Left forelimb (tissue), 1 donor: ENCODE results near the gene ASXL3.

Experiments used
- DNase-seq: peaks from one replicate; pipeline ENCODE4 v3.0.0-alpha.2; 2018; ENCODE audit warnings: low spot score

The ASXL3 gene

DNA sequence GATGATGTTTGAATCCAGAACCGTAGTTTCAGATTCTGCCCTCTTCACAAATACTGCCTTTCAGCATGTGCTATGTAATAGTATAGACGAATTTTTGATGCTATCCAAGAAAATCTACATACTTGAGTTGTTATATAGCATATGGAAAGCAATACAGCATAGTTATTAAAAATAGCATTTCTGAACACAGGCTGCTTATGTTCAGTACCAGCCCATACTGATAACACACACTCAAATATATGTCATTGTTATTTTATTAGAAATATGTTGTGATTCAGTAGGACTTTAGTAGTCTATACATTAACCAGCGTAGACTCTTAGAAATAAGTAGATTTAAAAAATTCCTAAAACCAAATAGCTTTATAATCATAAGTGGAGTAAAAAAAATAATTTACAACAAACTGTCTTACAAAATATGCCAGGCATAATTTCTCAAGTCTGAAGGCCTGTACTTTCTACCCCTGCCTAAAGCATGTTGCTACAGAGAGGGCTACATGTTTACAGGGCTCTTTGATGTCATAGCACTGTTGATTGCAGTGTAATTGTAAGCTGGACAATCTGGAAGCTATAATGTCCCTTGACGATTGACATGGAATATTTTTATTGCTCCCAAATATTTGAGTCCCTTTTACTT is 86.3 kb downstream of the ASXL3 start:
- DNase-seq = no peak

GRCh38 chr18:33665187-33665586 is 87.2 kb downstream of the ASXL3 start:
- no peak for DNase-seq

DNA sequence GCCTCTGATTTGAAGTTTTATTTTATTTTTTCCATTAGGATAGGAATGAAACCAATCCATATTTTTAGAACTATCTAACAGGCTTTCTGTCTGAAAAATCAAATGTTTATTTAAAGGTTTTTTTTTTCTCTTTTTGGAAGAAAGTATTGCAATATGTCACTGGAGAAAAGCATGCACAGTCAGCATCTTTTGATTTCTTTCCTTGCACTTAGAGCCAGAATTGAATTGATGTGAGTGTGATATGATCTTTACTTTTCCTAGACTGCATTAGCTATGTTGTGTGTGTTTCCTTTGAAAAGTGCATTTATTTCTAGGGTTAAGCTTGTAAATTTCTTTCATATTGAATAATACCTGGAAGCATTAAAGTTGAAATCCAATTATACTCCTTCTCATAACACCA is 87.6 kb downstream of the ASXL3 start:
- no peak for DNase-seq

DNA sequence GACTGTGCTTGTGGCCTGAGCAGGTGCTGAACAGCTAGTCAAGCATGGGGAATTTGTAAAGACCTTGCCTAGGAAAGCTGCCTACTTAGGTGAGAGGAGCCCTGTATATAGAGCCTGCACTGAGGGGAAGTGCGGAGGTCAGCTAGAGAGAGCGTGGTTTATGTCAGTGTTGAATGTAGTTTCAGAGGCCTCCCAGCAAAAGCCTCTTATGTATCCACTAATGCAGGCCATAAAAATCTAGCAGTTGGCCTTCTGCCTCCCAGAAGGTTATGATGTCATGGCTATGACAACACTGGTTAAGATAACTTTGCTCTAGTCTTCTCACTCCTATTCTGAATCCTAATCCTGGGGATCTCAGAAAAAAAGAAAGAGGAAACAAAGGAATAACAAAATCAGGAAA is 88.9 kb downstream of the ASXL3 start:
- no peak for DNase-seq

GRCh38 chr18:33669589-33669988 is 91.6 kb downstream of the ASXL3 start:
- DNase-seq = no peak

GRCh38 chr18:33670029-33670428 is 92.0 kb downstream of the ASXL3 start:
- no peak for DNase-seq

DNA sequence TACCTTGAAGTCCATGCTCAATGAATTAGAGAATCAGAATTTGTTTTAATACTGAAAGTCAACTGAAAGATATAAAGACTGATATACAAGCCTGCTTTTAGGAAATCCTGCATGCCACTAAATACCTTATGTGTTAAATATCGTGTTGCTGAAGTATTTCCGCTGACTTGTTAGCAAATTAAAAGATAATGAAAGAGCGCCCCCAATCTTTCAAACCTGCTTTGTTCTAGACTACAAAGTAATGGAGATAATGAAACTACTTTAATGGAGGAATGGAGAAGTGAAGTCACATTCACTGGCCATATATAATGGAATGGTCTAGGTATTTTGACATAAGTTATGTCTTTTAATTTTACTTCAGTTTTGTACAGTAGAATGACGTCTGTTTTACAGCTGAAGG is 95.7 kb downstream of the ASXL3 start:
- DNase-seq = no peak

DNA sequence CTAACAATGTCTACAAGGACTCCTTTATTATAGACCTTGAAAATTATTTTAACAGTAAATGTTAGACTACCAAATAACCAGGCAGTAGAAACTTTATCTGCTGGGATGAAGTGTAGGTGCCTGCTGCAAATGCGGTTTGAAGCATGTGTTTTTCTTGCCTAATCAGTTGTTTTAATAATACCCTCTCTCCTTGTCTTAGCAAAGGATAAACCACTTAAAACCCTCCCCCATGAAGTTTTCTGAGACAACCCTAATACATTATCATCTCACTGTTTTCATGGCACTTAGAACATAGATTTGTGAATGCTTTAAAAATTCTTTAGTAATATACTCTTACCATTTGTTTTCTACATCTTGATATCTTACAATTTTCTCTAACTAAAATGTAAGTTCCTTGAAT is 98.6 kb downstream of the ASXL3 start:
- no peak for DNase-seq

DNA sequence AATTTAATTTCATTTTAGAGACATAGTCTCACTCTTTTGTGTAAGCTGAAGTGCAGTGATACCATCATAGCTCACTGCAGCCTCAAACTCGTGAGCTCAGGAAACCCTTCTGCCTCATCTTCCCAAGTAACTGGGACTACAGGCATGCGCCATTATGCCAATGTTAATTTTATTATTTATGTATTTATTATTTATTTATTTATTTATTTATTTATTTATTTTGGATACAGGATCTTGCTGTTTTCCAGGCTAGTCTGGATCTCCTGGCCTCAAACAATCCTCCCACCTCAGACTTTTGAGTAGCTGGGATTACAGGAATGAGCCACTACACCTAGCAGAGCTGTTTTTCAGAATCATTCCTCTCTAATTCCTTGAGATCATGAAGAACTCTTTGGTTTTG is 99.9 kb downstream of the ASXL3 start:
- no peak for DNase-seq

DNA sequence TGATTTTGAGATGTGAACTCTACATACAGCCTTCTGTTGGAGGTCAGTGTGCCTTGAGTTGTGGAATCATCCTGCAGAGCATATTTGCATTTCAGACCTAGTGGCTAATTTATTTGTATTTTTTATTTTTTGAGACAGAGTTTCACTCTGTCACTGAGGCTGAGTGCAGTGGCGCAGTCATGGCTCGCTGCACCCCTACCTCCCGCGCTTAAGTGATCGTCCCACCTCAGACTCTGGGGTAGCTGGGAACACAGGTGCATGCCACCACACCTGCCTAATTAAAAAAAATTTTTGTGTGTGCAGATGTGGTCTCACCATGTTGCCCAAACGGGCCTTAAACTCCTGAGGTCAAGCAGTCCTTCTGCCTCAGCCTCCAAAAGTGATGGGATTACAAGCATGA is 104.4 kb downstream of the ASXL3 start:
- no peak for DNase-seq

DNA sequence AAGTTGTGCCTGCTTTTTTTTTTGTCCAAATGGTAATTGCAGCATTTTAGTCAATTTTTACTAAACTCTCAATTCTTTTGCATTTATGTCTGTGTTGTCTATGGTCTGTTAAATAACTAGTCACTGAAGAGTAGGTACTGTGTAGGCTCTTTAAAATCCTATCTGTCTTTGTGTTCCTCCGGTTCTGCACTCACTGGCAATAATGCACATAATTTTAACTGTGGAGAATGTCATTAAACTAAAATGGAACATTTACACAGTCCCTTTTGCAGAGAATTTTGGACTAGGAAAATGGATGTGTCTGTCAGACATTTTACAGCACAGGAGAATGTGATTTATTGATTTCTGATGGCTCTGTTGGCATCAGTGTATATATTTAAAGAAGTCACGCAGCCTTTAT is 116.6 kb downstream of the ASXL3 start:
- DNase-seq = no peak

DNA sequence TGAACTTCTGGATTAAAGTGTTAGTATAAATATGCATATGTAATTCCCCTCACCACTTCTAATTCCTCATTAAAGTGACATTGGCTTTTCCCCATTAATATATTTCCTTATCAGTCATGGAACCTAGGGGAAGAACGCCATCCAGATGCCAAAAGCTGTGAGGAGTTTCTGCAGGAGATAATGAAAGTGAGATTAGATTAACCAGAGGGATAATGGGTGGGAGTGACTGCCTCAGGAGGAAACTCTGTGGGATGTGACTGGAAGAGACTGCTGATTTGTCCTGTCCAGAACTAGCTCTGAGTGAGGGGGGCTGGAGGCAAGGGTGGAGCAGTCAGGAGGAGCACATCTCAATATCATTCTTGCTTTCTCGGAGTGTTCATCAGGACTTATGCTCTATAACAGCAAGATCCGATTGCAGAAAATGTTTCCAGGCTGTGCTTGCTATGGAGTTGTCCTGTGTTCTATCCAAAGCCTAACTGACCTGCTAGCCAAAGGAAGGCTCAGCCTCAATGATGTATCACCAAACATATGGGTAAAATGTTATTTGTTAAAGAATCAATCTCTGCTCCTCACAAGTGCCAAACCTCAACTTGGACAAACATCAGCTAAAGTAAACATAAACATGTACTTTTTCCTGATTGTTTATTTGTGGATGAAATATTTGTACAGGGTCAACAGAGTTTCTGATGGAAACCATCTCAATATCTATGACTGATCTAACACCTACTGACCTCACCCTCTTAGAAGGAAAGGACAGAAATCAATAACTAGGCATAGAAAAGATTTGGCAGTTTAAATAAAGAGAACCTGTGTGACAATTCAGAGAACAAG is 118.5 kb downstream of the ASXL3 start:
- no peak for DNase-seq

DNA sequence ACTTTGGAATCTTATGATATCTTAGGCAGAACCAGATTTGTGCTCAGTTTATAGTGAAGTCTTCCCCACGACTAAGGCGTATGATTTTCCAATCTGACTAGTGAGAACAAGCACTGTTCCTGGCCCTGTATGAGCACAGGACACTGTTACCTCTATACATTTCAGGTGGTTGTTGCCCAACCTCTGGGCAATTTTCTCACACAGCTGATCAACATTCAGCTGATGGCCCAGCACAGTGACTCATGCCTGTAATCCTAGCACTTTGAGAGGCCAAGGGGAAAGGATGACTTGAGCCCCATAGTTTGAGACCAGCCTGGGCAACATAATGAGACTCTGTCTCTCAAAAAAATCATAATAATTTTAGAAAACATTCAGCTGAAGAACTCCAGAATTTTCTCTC is 119.5 kb downstream of the ASXL3 start:
- no peak for DNase-seq

GRCh38 chr18:33699372-33699771 is 121.4 kb downstream of the ASXL3 start:
- DNase-seq = no peak

GRCh38 chr18:33700513-33700976 is 122.5 kb downstream of the ASXL3 start:
- no peak for DNase-seq

DNA sequence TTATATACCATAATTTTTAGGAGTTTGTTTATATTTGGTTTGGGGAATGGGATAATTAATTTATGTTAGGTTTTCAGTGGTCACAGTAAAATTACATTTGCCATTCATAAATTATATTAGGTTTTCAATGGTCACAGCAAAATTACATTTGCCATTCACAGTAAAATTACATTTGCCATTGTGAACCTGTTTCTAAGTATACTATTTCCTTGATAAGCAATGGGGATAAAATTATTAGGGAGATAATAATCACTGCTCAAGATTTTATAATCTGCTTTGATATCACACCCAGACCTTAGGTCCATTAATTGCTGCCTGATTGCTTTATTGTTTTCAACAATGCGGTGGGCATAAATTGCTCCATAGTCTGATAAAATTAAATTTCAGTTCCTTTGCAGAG is 124.6 kb downstream of the ASXL3 start:
- DNase-seq = no peak

DNA sequence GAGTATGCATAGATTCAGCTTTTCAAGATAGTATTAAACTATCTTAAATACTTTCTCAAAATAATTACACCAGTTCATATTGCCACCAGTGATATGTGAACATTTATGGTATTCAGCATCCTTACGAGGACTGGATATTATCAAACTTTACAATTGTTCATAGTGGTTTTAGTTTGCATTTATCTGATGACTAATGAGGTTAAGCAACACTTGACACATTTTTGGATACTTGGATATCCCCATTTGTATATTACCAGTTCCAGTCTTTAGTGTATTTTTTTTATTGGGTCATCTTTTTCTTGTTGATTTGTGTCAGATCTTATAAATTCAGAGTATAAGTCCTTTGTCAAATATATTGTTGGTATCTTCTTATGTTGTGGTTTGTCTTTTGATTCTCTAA is 128.4 kb downstream of the ASXL3 start:
- DNase-seq = no peak

DNA sequence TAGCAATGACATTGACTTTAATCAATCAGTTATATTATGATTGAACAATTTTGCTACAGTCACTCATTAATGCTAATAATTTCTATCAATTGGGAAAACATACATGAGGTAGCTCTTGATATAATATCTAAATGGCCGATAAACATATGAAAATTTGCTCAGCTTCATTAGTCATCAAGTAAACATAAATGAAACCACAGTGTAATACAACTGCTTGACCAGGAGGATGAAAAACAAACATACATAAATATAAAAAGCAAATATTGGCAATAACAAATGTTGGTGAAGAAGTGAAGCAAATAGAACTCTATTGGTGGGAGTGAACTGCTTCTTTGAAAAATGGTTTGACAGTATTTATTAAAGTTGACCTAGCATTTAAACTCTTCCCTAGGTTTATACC is 130.9 kb downstream of the ASXL3 start:
- no peak for DNase-seq

GRCh38 chr18:33710269-33710668 is 132.2 kb downstream of the ASXL3 start:
- DNase-seq = no peak

DNA sequence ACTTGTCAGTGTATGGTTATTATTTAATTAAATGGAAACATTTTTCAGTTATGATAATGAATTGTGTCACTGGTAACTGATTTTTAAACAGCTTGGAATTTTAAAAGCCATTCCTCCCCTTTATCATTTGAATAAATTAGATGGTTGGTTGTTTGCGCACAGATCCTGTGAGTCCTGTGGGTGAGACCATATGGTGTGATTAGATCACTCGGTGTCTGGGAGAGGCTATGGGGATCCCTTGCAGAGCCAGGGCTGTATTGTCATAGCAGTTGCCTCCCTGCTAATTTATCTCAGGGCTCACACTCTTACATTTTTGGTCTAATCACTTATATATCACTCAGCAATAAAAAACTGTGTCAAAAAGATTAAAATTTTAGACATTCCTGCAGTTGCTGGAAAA is 133.5 kb downstream of the ASXL3 start:
- DNase-seq = no peak

- DNase-seq = no peak
Observed at GRCh38 chr18:33712719-33713118, 134.7 kb downstream of the ASXL3 start.

DNA sequence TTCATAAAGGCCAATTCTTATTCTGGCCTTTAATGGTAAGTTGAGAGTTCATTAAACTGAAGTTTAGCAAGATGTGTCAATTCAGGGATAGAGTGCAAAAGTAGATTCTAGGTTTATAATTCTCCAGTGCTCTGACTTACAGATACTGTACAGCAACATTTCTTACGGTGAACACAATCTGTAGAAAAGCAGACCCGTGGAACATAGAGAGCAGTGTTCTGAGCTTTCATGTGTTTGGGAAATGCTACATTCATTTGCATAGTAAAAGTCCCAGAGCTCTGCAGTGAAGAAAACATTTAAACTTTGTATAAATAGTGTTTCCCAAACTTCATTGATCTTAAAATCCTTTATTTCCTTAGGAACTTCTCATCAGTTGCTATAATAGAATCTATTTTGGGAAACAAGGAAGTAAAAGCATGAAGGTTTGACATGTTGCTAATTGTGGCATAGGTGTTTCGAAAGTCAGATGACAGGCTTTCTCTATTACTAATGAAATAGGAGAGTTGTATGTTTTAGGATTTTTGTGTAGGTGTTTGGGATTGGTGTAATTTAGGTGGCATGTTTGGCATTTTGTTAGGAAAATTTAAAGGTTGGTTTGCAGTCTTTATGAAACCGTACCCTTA is 138.2 kb downstream of the ASXL3 start:
- no peak for DNase-seq

GRCh38 chr18:33717339-33717738 is 139.3 kb downstream of the ASXL3 start:
- DNase-seq = no peak
